Heart right ventricle (tissue), 16 donors: ENCODE results near the gene TMEM98. TPM values are rescaled to one million over a fixed set of nuclear protein-coding genes. Genes with fewer than 3 reads are reported as not detected.

ENCODE experiments used
- ATAC-seq, 8 donors: fragments of 200-7000 bp; cut with Tn5 transposase; one replicate each; pipeline ENCODE4 v1.9.1; 2020; ENCODE audit warnings: mild to moderate bottlenecking in 8 of 8, moderate library complexity in 8 of 8, moderate number of reproducible peaks in 1 of 8
- DNase-seq, 2 donors: peaks; one replicate each; pipeline ENCODE4 v3.0.0-alpha.2; 2020
- H3K27ac ChIP-seq, 10 donors: fragments of 200-600 bp; sonication (generic) in 2 of 10; one replicate each; pipeline versions ENCODE4 v1.5.0 to v1.8.0; 2020 to 2022; ENCODE audit warnings: mild to moderate bottlenecking in 3 of 10
- H3K27me3 ChIP-seq, 7 donors: fragments of 200-600 bp; one replicate each; pipeline ENCODE4 v1.8.0; 2021 to 2022; ENCODE audit warnings: mild to moderate bottlenecking in 2 of 7
- H3K36me3 ChIP-seq, 9 donors: fragments of 200-600 bp; sonication (generic) in 1 of 9; one replicate each; pipeline versions ENCODE4 v1.5.0 to v1.8.0; 2020 to 2022; ENCODE audit warnings: mild to moderate bottlenecking in 2 of 9
- H3K4me1 ChIP-seq, 9 donors: fragments of 200-600 bp; sonication (generic) in 1 of 9; one replicate each; pipeline versions ENCODE4 v1.5.0 to v1.8.0; 2020 to 2022; ENCODE audit warnings: mild to moderate bottlenecking in 4 of 9
- H3K4me3 ChIP-seq, 10 donors: fragments of 200-600 bp; sonication (generic) in 2 of 10; one replicate each; pipeline versions ENCODE4 v1.5.0 to v1.8.0; 2020 to 2022; ENCODE audit warnings: mild to moderate bottlenecking in 7 of 10, moderate library complexity in 2 of 10
- H3K9me3 ChIP-seq, 11 donors: fragments of 200-600 bp in 10 of 11; sonication (generic) in 2 of 11; one replicate each; pipeline versions ENCODE4 v1.5.0 to v1.8.0; 2013 to 2022; ENCODE audit warnings: mild to moderate bottlenecking in 2 of 11, control low read depth in 1 of 11, moderate library complexity in 1 of 11
- WGBS, 2 donors: extraction: QIAGEN DNeasy Blood & Tissue Kit; methylation state at CpG; one replicate each; pipeline ENCODE4 v1.1.7; 2013; ENCODE audit warnings: inconsistent platforms in 1 of 2; 5-methylcytosine and 5-hydroxymethylcytosine counted together
- intact Hi-C, 10 donors: fragments of 100-400 bp; cut with DNase I; formaldehyde crosslinking; loops; one replicate each; pipeline versions ENCODE4 v1.11.1 to v1.14.2; 2022
- polyA plus RNA-seq, 2 donors: library from polyadenylated mRNA; stranded (reverse); fragments of 200-250 nt; gene quantifications; one replicate each; pipeline ENCODE4 v1.2.3, GENCODE V29; 2013
- total RNA-seq, 10 donors: library from RNA; stranded (reverse); fragmentation: NEBNext Ultra II Directional in 3 of 10; extraction: Animal tissue kit (Norgen Biotek cat#: 25700) in 3 of 10; gene quantifications; one replicate each; pipeline versions ENCODE4 v1.2.1 to v1.2.4, GENCODE V29; 2021 to 2023
- TF ChIP-seq, protein P1 (sequence below), 9 donors: fragments of 200-600 bp; sonication (generic) in 2 of 9; IDR thresholded peaks; one replicate each; pipeline versions ENCODE4 v1.5.0 to v1.8.0; 2021 to 2022; ENCODE audit warnings: antibody characterized with exemption in 9 of 9, mild to moderate bottlenecking in 5 of 9, moderate library complexity in 1 of 9
- donor health status: Arrhythmogenic right ventricular cardiomyopathy.
- donor health status: ischemic (EF 13 %, LVEDD 7.1; RV severe dilation, severe dysfunction).
- donor health status: healthy with polysubstance abuse.
- donor health status: DM: no; HTN: yes; CAD: no.
- donor health status: DM: no; HTN: no; CAD: no.
- donor health status: ischemic (EF 25% LVEDD 6.9; RV normal size, moderate dysfunction).
- donor health status: ischemic (EF 25% LVEDD 5.7; RV mildly dilated, moderate dysfunction).
- donor health status: healthy.
- donor health status: DM: yes; HTN: yes; CAD: no.
- donor health status: Ischemic cardiomyopathy.
- donor health status: ischemic (EF 35%, LVEDD 5.7; RV mildly dilated, moderate dysfunction).
- donor health status: nonischemic (EF 11% LVEDD 7.7; RV severe dilation, severe dysfunction).
- donor health status: DM: yes; HTN: yes; CAD: no.
- donor health status: PGD.
- donor health status: ischemic (EF 29% LVEDD 5.4; RV normal size, mild dysfunction).
- donor health status: nonischemic (EF 23%, LVEDD 6.1; RV moderate dilation, normal function).

The TMEM98 gene
- total and polyA plus RNA-seq, 12 donors: 5.2 to 19.5 (median 9.9) TPM

DNA sequence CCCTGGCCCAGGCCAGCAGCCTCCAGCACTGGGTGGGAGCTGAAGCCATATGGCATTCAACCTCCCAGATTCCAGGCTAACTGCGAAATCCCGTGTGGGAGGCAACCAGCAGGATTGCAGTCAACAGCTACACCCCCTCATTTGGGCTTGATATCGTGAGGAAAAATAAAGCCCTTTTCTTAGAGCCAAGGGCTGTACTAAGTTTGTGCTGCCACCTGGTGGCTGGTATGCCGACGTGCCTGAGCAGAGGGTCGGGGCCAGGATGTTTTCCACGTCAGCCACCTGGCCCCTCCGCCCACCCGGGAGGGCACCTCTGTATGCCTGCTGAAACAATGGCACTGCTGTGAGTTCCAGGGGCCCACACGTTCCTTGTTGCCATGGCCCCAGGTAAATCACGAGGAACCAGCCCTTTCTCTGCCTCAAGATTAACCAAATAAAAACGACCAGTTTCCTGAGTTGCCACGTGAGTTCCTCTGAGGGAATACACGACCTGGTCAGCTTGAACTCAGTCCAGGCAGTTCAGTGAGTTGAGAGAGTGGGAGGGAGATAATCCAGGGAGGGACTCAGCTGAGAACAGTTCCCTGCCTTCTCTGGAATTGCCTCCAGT, 9.0 kb downstream of the TMEM98 start:
- DNase-seq: peak; percentile 41 to 50
- Histone ChIP-seq H3K36me3 (peaks cover 0 to 28% (median 0%) of the 10 kb centered on the region in 9 donors), H3K27me3 (peaks cover 0 to 6% (median 0%) of the 10 kb centered on the region in 7 donors), H3K9me3 (peaks cover 0 to 6% (median 0%) of the 10 kb centered on the region in 11 donors), H3K4me1 (peaks cover 0 to 12% (median 4%) of the 10 kb centered on the region in 9 donors), H3K4me3 (no peak overlapping the region), H3K27ac (no peak overlapping the region)
- WGBS, 2 donors: 21 to 23% methylated on average over 14 of the region's 14 CpGs
- ATAC-seq: peak; percentile 38 to 85 (median 78)
- TF ChIP-seq, protein P1, sequence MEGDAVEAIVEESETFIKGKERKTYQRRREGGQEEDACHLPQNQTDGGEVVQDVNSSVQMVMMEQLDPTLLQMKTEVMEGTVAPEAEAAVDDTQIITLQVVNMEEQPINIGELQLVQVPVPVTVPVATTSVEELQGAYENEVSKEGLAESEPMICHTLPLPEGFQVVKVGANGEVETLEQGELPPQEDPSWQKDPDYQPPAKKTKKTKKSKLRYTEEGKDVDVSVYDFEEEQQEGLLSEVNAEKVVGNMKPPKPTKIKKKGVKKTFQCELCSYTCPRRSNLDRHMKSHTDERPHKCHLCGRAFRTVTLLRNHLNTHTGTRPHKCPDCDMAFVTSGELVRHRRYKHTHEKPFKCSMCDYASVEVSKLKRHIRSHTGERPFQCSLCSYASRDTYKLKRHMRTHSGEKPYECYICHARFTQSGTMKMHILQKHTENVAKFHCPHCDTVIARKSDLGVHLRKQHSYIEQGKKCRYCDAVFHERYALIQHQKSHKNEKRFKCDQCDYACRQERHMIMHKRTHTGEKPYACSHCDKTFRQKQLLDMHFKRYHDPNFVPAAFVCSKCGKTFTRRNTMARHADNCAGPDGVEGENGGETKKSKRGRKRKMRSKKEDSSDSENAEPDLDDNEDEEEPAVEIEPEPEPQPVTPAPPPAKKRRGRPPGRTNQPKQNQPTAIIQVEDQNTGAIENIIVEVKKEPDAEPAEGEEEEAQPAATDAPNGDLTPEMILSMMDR (IDR thresholded peaks at IDR 0.05): peak; percentile 57 to 85 (median 78)
- intact Hi-C loops: loop anchor here in 1 of 10 donors (10.0 kb wide), 1 partner anchor 808 kb away; no protein-coding TSS in a partner anchor

DNA sequence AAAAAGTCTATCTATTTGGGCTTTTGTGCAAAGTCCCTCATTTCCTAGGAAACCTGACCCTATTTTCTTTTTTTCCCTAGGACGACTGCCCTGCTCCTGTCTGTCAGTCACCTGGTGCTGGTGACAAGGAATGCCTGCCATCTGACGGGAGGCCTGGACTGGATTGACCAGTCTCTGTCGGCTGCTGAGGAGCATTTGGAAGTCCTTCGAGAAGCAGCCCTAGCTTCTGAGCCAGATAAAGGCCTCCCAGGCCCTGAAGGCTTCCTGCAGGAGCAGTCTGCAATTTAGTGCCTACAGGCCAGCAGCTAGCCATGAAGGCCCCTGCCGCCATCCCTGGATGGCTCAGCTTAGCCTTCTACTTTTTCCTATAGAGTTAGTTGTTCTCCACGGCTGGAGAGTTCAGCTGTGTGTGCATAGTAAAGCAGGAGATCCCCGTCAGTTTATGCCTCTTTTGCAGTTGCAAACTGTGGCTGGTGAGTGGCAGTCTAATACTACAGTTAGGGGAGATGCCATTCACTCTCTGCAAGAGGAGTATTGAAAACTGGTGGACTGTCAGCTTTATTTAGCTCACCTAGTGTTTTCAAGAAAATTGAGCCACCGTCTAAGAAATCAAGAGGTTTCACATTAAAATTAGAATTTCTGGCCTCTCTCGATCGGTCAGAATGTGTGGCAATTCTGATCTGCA, 12.9 kb downstream of the TMEM98 start:
- H3K36me3 ChIP-seq: peaks cover 0 to 14% (median 0%) of the 10 kb centered on the region in 9 donors
- peaks cover 0 to 16% (median 4%) of the 10 kb centered on the region in 9 donors for H3K4me1 ChIP-seq
- intact Hi-C loops: loop anchor here in 1 of 10 donors (1.0 kb wide), 1 partner anchor 12 kb away; no protein-coding TSS in a partner anchor
- WGBS, 2 donors: 78 to 80% methylated on average over 10 of the region's 10 CpGs
- ATAC-seq: no peak
- H3K27ac ChIP-seq: no peak overlapping the region
- DNase-seq: no peak
- H3K9me3 ChIP-seq: peaks cover 0 to 6% (median 0%) of the 10 kb centered on the region in 11 donors
- TF ChIP-seq, protein P1 (IDR thresholded peaks at IDR 0.05): no peak
- no peak overlapping the region for H3K4me3 ChIP-seq
- no peaks in the 10 kb centered on the region for H3K27me3 ChIP-seq

DNA sequence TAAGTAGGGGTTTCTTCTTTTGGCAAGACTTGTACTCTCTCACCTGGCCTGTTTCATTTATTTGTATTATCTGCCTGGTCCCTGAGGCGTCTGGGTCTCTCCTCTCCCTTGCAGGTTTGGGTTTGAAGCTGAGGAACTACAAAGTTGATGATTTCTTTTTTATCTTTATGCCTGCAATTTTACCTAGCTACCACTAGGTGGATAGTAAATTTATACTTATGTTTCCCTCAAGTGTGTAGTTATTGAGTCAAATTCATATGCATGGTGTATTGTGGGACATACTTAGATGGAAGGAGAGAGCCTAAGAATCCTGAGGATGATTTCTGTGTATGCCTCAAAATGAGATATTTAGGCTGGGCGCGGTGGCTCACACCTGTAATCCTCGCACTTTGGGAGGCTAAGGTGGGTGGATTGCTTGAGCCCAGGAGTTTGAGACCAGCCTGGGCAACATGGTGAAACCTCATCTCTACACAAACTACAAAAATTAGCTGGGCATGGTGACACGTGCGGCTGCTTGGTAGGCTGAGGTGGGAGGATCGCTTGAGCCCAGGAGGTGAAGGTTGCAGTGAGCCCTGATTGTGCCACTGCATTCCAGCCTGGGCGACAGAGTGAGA, 13.6 kb downstream of the TMEM98 start:
- ATAC-seq (no peak), DNase-seq (no peak)
- TF ChIP-seq, protein P1 (IDR thresholded peaks at IDR 0.05): peak in 2 of 9 donors; percentile 15 to 36
- peaks cover 0 to 13% (median 3%) of the 10 kb centered on the region in 9 donors for H3K4me1 ChIP-seq
- peaks cover 0 to 6% (median 0%) of the 10 kb centered on the region in 11 donors for H3K9me3 ChIP-seq
- intact Hi-C loops: loop anchor here in 1 of 10 donors (1.0 kb wide), 1 partner anchor 12 kb away; no protein-coding TSS in a partner anchor
- no peak overlapping the region for H3K4me3 ChIP-seq
- H3K27me3 ChIP-seq: no peaks in the 10 kb centered on the region
- peaks cover 0 to 14% (median 0%) of the 10 kb centered on the region in 9 donors for H3K36me3 ChIP-seq
- no peak overlapping the region for H3K27ac ChIP-seq
- WGBS, 2 donors: 92 to 93% methylated on average over 8 of the region's 8 CpGs

DNA sequence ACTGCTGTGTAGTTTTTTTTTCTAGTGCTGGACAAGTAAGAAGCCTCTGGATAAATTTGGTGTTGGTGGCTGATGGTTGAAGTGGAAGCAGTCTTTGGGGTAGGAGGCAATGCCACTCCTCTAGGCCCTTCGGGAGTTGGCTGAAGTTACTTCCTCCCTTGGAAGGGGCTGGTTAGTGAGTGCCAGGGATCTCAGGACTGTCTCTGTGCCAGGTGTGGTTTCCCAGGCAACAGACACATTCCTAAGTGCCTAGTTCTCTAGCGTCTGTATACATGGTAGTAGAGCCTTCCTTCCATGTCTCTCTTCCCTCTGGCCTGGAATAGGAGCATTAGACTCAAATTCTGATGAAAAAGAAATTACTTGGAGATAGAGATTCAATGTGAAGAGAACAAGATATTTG, 15.3 kb downstream of the TMEM98 start:
- TF ChIP-seq, protein P1 (IDR thresholded peaks at IDR 0.05): no peak

More for the DNA sequence above, 15.3 kb downstream of the TMEM98 start:
- Histone ChIP-seq H3K4me1 (peaks cover 0 to 4% (median 0%) of the 10 kb centered on the region in 9 donors), H3K27me3 (no peaks in the 10 kb centered on the region), H3K27ac (no peak overlapping the region), H3K4me3 (no peak overlapping the region), H3K36me3 (peaks cover 0 to 14% (median 0%) of the 10 kb centered on the region in 9 donors), H3K9me3 (peaks cover 0 to 6% (median 0%) of the 10 kb centered on the region in 11 donors)
- 61 to 70% methylated on average over 2 of the region's 2 CpGs for WGBS, 2 donors
- DNase-seq: no peak
- ATAC-seq: no peak
- intact Hi-C loops: no loop called here
